ENCODE measurements around the gene TTLL11. TPM values are rescaled to one million over a fixed set of nuclear protein-coding genes. Genes with fewer than 3 reads are reported as not detected.

The TTLL11 gene
- total RNA-seq, 4 donors from 2014 or later, result 9.1 to 47.4 (median 11.3) TPM

DNA sequence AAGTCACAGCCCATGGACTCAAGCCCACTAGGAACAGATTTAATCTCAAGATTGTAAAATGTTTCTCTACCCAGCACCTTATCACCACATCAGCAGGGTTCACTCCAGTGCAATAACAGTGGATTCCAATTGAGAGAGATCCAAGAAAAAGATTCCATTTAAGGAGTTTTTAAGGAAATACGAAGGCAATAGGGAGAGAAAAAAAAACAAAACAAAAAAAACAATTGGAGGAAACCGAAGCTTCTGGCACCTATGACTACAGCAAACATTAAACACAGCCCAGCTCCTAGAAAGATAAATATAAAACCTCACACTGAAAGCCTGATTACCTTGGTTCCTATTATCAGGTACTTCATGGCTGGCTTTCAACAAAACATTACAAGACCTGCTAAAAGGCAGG is 249.0 kb downstream of the TTLL11 start:
- DNase-seq, result no peak
- TF ChIP-seq EP300 (IDR thresholded peaks at IDR 0.05; ENCODE audit: low read depth) (no peak), POLR2A (IDR thresholded peaks at IDR 0.05) (no peak)
- Histone ChIP-seq H3K4me1 (no peaks in the 10 kb centered on the region), H3K27me3 (no peaks in the 10 kb centered on the region), H3K9me3 (peaks cover 0 to 7% of the 10 kb centered on the region in 2 donors), H3K27ac (no peak overlapping the region), H3K36me3 (no peaks in the 10 kb centered on the region), H3K4me3 (no peak overlapping the region)
- in situ Hi-C loops (cut with MboI; ENCODE audit: low pct_ligation_motif_present in 1 of 4, low pct_unique_long_range_greater_than_20kb in 1 of 4, low sequenced_read_pairs in 3 of 4) (no loop called here), intact Hi-C loops (cut with DNase I; ENCODE audit: low total_unique reads) (no loop called here)
- 0 to 45% methylated on average over 1 to 2 of the region's 2 CpGs for WGBS, 2 donors (ENCODE audit: low coverage in 1 of 2)

DNA sequence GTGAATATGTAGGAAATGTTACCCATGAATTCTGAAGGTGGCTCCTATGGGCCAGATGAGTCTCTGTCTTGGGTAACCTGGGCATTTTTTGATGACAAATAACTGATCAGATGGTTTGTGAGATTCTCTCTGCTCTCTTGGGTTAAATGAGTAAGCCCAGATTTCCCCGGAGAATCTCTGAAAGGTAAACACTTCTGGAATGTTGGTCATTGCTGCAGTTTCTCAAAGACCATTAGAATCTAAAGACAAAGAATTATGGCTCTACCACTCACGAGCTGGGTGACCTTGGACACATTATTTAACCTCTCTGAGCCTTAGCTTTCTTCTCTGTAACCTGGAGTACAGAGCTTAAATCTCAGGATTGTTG is 250.5 kb downstream of the TTLL11 start:
- no peak for DNase-seq
- 46% methylated on average over 2 of the region's 2 CpGs; no CpG with 5 or more reads in 1 of the 2 donors for WGBS, 2 donors (ENCODE audit: low coverage in 1 of 2)
- intact Hi-C loops (cut with DNase I; ENCODE audit: low total_unique reads), result no loop called here
- Histone ChIP-seq H3K4me1 (no peaks in the 10 kb centered on the region), H3K27me3 (no peaks in the 10 kb centered on the region), H3K4me3 (no peak overlapping the region), H3K9me3 (peaks cover 0 to under 1% of the 10 kb centered on the region in 2 donors), H3K36me3 (no peaks in the 10 kb centered on the region), H3K27ac (no peak overlapping the region)
- in situ Hi-C loops (cut with MboI; ENCODE audit: low pct_ligation_motif_present in 1 of 4, low pct_unique_long_range_greater_than_20kb in 1 of 4, low sequenced_read_pairs in 3 of 4), result no loop called here
- TF ChIP-seq EP300 (IDR thresholded peaks at IDR 0.05; ENCODE audit: low read depth) (no peak), POLR2AphosphoS5 (IDR thresholded peaks at IDR 0.05) (no peak), POLR2A (IDR thresholded peaks at IDR 0.05) (no peak)
- TF ChIP-seq, protein P1, sequence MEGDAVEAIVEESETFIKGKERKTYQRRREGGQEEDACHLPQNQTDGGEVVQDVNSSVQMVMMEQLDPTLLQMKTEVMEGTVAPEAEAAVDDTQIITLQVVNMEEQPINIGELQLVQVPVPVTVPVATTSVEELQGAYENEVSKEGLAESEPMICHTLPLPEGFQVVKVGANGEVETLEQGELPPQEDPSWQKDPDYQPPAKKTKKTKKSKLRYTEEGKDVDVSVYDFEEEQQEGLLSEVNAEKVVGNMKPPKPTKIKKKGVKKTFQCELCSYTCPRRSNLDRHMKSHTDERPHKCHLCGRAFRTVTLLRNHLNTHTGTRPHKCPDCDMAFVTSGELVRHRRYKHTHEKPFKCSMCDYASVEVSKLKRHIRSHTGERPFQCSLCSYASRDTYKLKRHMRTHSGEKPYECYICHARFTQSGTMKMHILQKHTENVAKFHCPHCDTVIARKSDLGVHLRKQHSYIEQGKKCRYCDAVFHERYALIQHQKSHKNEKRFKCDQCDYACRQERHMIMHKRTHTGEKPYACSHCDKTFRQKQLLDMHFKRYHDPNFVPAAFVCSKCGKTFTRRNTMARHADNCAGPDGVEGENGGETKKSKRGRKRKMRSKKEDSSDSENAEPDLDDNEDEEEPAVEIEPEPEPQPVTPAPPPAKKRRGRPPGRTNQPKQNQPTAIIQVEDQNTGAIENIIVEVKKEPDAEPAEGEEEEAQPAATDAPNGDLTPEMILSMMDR (IDR thresholded peaks at IDR 0.05), result no peak

DNA sequence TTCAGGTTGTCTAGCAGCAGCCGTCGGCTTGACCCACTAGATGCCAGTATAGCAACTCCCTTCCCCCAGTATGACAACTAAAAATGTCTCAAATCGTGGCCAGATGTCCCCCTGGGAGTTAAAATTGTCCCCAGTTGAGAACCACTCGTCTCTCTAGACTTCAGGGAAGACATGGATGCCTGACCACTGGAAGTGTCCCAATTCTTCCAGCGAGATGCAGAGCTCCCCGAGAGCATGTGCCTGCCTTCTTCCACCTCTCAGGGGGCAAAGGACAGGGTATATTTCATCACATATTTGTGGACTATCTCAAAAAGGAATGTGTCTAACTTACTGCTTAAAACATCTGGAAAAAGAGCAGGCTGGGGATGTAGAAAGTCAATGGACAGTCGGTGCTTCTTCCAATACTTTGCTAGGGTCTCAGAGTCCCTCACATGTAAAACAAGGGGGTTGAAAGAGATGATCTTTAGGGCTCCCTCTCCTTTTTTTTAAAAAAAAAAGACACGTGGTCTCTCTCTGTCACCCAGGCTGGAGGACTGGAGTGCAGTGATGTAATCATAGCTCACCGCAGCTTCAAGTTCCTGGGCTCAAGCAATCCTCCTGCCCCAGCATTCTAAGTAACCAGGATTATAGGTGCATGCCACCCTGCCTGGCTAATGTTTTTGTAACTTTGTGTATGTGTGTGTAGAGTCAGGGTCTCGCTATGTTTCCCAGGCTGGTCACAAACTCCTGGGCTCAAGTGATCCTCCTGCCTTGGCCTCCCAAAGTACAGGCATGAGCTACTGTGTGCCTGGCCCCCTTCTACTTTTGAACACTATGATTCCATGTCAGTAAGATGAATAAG is 251.1 kb downstream of the TTLL11 start:
- Histone ChIP-seq H3K9me3 (no peaks in the 10 kb centered on the region), H3K36me3 (no peaks in the 10 kb centered on the region), H3K27ac (no peak overlapping the region), H3K4me3 (no peak overlapping the region), H3K27me3 (no peaks in the 10 kb centered on the region), H3K4me1 (no peaks in the 10 kb centered on the region)
- in situ Hi-C loops (cut with MboI; ENCODE audit: low pct_ligation_motif_present in 1 of 4, low pct_unique_long_range_greater_than_20kb in 1 of 4, low sequenced_read_pairs in 3 of 4) (no loop called here), intact Hi-C loops (cut with DNase I; ENCODE audit: low total_unique reads) (no loop called here)
- no peak for DNase-seq
- TF ChIP-seq POLR2AphosphoS5 (IDR thresholded peaks at IDR 0.05) (no peak), POLR2A (IDR thresholded peaks at IDR 0.05) (no peak)
- 82% methylated on average over 10 of the region's 10 CpGs; no CpG with 5 or more reads in 1 of the 2 donors for WGBS, 2 donors (ENCODE audit: low coverage in 1 of 2)

DNA sequence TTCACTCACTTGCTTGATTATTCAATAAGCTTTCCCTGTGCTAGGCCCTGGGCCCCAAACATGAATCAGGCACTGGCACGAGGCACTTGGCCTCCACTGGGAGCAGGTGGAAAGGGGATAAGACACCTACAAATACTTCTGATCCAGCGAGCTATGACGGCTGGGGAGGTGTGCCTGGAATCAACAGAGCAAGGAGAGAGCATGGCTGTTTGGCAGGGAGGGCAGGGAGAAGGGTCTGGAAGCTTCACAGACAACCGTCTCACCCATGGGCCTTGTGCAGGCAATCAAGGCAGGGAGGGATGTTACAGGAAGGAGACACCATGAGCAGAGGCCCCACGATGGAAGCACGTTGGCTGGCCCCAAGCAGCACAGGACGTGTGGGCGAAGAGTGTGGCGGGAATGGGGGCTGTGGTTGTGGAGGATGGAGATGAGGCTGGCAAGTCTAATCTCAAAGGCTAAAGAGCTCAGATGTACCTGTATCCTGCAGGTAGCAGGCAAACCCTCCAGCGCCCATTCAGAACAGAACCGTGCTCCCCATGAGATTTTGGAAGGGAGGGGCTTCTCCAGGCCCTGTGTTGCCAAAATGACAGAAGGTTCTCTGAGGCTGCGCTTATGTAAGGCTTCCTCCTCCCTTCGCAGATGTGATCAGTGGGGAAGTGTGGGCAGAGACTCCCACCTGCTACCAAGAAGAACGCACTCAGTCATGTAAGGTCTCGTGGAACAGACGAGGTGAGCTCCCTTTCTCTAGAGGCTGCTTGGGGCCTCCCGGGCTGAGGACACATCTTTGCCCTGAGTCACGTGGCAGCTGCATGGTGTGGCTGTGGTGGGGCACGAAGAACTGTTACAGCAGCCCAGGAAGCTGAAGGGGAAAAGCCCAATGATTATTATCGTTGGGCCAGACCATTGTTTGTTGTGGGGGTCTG is 252.0 kb downstream of the TTLL11 start:
- Histone ChIP-seq H3K27me3 (no peaks in the 10 kb centered on the region), H3K9me3 (no peaks in the 10 kb centered on the region), H3K27ac (no peak overlapping the region), H3K36me3 (no peaks in the 10 kb centered on the region), H3K4me1 (no peaks in the 10 kb centered on the region), H3K4me3 (no peak overlapping the region)
- DNase-seq, result no peak
- TF ChIP-seq EP300 (IDR thresholded peaks at IDR 0.05; ENCODE audit: low read depth) (no peak), POLR2A (IDR thresholded peaks at IDR 0.05) (no peak), POLR2AphosphoS5 (IDR thresholded peaks at IDR 0.05) (no peak)
- TF ChIP-seq, protein P1 (IDR thresholded peaks at IDR 0.05), result no peak
- intact Hi-C loops (cut with DNase I; ENCODE audit: low total_unique reads) (no loop called here), in situ Hi-C loops (cut with MboI; ENCODE audit: low pct_ligation_motif_present in 1 of 4, low pct_unique_long_range_greater_than_20kb in 1 of 4, low sequenced_read_pairs in 3 of 4) (no loop called here)
- 47 to 85% methylated on average over 3 to 20 of the region's 20 CpGs for WGBS, 2 donors (ENCODE audit: low coverage in 1 of 2)

All from transverse colon (tissue), 4 donors.